IMR-90 (cell line): ENCODE results near the gene AKAP6.

Experiments used
- CTCF ChIP-seq: conservative IDR thresholded peaks from 2 replicates; pipeline ENCODE4 v1.5.1; 2012; ENCODE audit warnings: mild to moderate bottlenecking, low read depth, low read length, improper control_type of control experiment
- POLR2A ChIP-seq: IDR thresholded peaks from 2 replicates; pipeline ENCODE4 v1.6.1; 2012; ENCODE audit warnings: mild to moderate bottlenecking, low read depth, low read length

- TF ChIP-seq POLR2A (no peak), CTCF (no peak)
Observed at GRCh38 chr14:32666308-32666707, 337.2 kb downstream of the AKAP6 start.
